Mucosa of stomach (tissue), 1 donor: Measurements from ENCODE around the gene MINDY3.

ENCODE experiments used
- H3K27me3 ChIP-seq: one replicate; pipeline ENCODE4 v1.7.0; 2013; ENCODE audit warnings: mild to moderate bottlenecking, low read length; ENCODE audit not compliant: control insufficient read depth, insufficient read depth
- H3K36me3 ChIP-seq: one replicate; pipeline ENCODE4 v1.7.0; 2013; ENCODE audit warnings: low read length; ENCODE audit not compliant: control insufficient read depth, insufficient read depth
- H3K4me1 ChIP-seq: one replicate; pipeline ENCODE4 v1.7.0; 2013; ENCODE audit warnings: mild to moderate bottlenecking, low read length; ENCODE audit not compliant: control insufficient read depth, insufficient read depth
- H3K4me3 ChIP-seq: one replicate; pipeline ENCODE4 v1.7.0; 2013; ENCODE audit warnings: low read length
- H3K9ac ChIP-seq: one replicate; pipeline ENCODE4 v1.7.0; 2013; ENCODE audit warnings: mild to moderate bottlenecking, low read length, moderate library complexity
- H3K9me3 ChIP-seq: one replicate; pipeline ENCODE4 v1.7.0; 2013; ENCODE audit warnings: mild to moderate bottlenecking, low read length, moderate library complexity; ENCODE audit not compliant: control insufficient read depth
- donor health status: Pancreatic carcinoma.

Gene MINDY3

GRCh38 chr10:15759265-15759664 is 101.0 kb downstream of the MINDY3 start:
- no peaks in the 10 kb centered on the region for H3K27me3 ChIP-seq
- no peak overlapping the region for H3K9ac ChIP-seq
- H3K9me3 ChIP-seq = no peaks in the 10 kb centered on the region
- H3K4me1 ChIP-seq = no peaks in the 10 kb centered on the region
- H3K36me3 ChIP-seq = no peaks in the 10 kb centered on the region
- H3K4me3 ChIP-seq = no peak overlapping the region

- no peaks in the 10 kb centered on the region for H3K9me3 ChIP-seq
- no peak overlapping the region for H3K4me3 ChIP-seq
- no peaks in the 10 kb centered on the region for H3K36me3 ChIP-seq
- no peak overlapping the region for H3K9ac ChIP-seq
- H3K27me3 ChIP-seq = no peaks in the 10 kb centered on the region
- no peaks in the 10 kb centered on the region for H3K4me1 ChIP-seq
Measured at GRCh38 chr10:15758618-15759017, 101.7 kb downstream of the MINDY3 start.

- no peaks in the 10 kb centered on the region for H3K27me3 ChIP-seq
- H3K9ac ChIP-seq = no peak overlapping the region
- H3K4me1 ChIP-seq = no peaks in the 10 kb centered on the region
- H3K9me3 ChIP-seq = no peaks in the 10 kb centered on the region
- H3K4me3 ChIP-seq = no peak overlapping the region
- no peaks in the 10 kb centered on the region for H3K36me3 ChIP-seq
Measured at GRCh38 chr10:15754937-15755336, 105.4 kb downstream of the MINDY3 start.

GRCh38 chr10:15751046-15751445 is 109.3 kb downstream of the MINDY3 start:
- Histone ChIP-seq H3K4me3 (no peak overlapping the region), H3K4me1 (no peaks in the 10 kb centered on the region), H3K9ac (no peak overlapping the region), H3K36me3 (no peaks in the 10 kb centered on the region), H3K9me3 (no peaks in the 10 kb centered on the region), H3K27me3 (no peaks in the 10 kb centered on the region)

GRCh38 chr10:15748126-15748525 is 112.2 kb downstream of the MINDY3 start:
- Histone ChIP-seq H3K9ac (no peak overlapping the region), H3K9me3 (no peaks in the 10 kb centered on the region), H3K27me3 (no peaks in the 10 kb centered on the region), H3K36me3 (no peaks in the 10 kb centered on the region), H3K4me3 (no peak overlapping the region), H3K4me1 (no peaks in the 10 kb centered on the region)

GRCh38 chr10:15747632-15748031 is 112.7 kb downstream of the MINDY3 start:
- Histone ChIP-seq H3K4me1 (no peaks in the 10 kb centered on the region), H3K27me3 (no peaks in the 10 kb centered on the region), H3K36me3 (no peaks in the 10 kb centered on the region), H3K9ac (no peak overlapping the region), H3K9me3 (no peaks in the 10 kb centered on the region), H3K4me3 (no peak overlapping the region)

- no peaks in the 10 kb centered on the region for H3K36me3 ChIP-seq
- H3K27me3 ChIP-seq = no peaks in the 10 kb centered on the region
- no peak overlapping the region for H3K4me3 ChIP-seq
- H3K9ac ChIP-seq = no peak overlapping the region
- H3K4me1 ChIP-seq = no peaks in the 10 kb centered on the region
- H3K9me3 ChIP-seq = no peaks in the 10 kb centered on the region
Measured at GRCh38 chr10:15745751-15746150, 114.6 kb downstream of the MINDY3 start.

GRCh38 chr10:15744217-15744865 is 116.0 kb downstream of the MINDY3 start:
- H3K36me3 ChIP-seq = no peaks in the 10 kb centered on the region
- no peak overlapping the region for H3K9ac ChIP-seq
- no peaks in the 10 kb centered on the region for H3K9me3 ChIP-seq
- H3K27me3 ChIP-seq = no peaks in the 10 kb centered on the region
- no peaks in the 10 kb centered on the region for H3K4me1 ChIP-seq
- no peak overlapping the region for H3K4me3 ChIP-seq

GRCh38 chr10:15743443-15743842 is 116.9 kb downstream of the MINDY3 start:
- H3K9me3 ChIP-seq = no peaks in the 10 kb centered on the region
- H3K27me3 ChIP-seq = no peaks in the 10 kb centered on the region

GRCh38 chr10:15742836-15743235 is 117.5 kb downstream of the MINDY3 start:
- Histone ChIP-seq H3K9me3 (no peaks in the 10 kb centered on the region), H3K27me3 (no peaks in the 10 kb centered on the region), H3K36me3 (no peaks in the 10 kb centered on the region)

More at GRCh38 chr10:15743443-15743842, 116.9 kb downstream of the MINDY3 start:
- Histone ChIP-seq H3K36me3 (no peaks in the 10 kb centered on the region), H3K9ac (no peak overlapping the region), H3K4me3 (no peak overlapping the region), H3K4me1 (no peaks in the 10 kb centered on the region)

GRCh38 chr10:15742102-15742501 is 118.2 kb downstream of the MINDY3 start:
- Histone ChIP-seq H3K4me1 (no peaks in the 10 kb centered on the region), H3K27me3 (no peaks in the 10 kb centered on the region), H3K36me3 (no peaks in the 10 kb centered on the region), H3K4me3 (no peak overlapping the region), H3K9ac (no peak overlapping the region), H3K9me3 (no peaks in the 10 kb centered on the region)

More at GRCh38 chr10:15742836-15743235, 117.5 kb downstream of the MINDY3 start:
- H3K4me3 ChIP-seq = no peak overlapping the region
- H3K4me1 ChIP-seq = no peaks in the 10 kb centered on the region
- H3K9ac ChIP-seq = no peak overlapping the region

- H3K4me3 ChIP-seq = no peak overlapping the region
- H3K36me3 ChIP-seq = no peaks in the 10 kb centered on the region
- no peak overlapping the region for H3K9ac ChIP-seq
- no peaks in the 10 kb centered on the region for H3K4me1 ChIP-seq
- H3K27me3 ChIP-seq = no peaks in the 10 kb centered on the region
- H3K9me3 ChIP-seq = no peaks in the 10 kb centered on the region
Measured at GRCh38 chr10:15741581-15741980, 118.7 kb downstream of the MINDY3 start.

GRCh38 chr10:15740261-15740660 is 120.0 kb downstream of the MINDY3 start:
- H3K27me3 ChIP-seq = no peaks in the 10 kb centered on the region
- H3K9ac ChIP-seq = no peak overlapping the region
- no peak overlapping the region for H3K4me3 ChIP-seq
- no peaks in the 10 kb centered on the region for H3K4me1 ChIP-seq
- no peaks in the 10 kb centered on the region for H3K9me3 ChIP-seq
- no peaks in the 10 kb centered on the region for H3K36me3 ChIP-seq
